Colon (tissue), 2 donors: ENCODE results near the gene ABCF3.

ENCODE experiments used
- FAIRE-seq: peaks from 2 replicates; lab custom pipeline; 2012; peaks lifted over from hg19 to GRCh38; lab: Jason Lieb, UNC
- donor health status: control.
- donor health status: control.

Gene ABCF3

GRCh38 chr3:184167786-184168185, 18.2 kb upstream of the ABCF3 start:
- FAIRE-seq, result no peak

- no peak for FAIRE-seq
These were observed 17.5 kb upstream of the ABCF3 start for GRCh38 chr3:184168363-184169120.

GRCh38 chr3:184169896-184170875, 15.8 kb upstream of the ABCF3 start:
- no peak for FAIRE-seq

- FAIRE-seq, result no peak
These were observed 14.4 kb upstream of the ABCF3 start for GRCh38 chr3:184171562-184171961.

GRCh38 chr3:184172681-184173373, 13.2 kb upstream of the ABCF3 start:
- FAIRE-seq, result no peak

GRCh38 chr3:184173374-184173722, 12.7 kb upstream of the ABCF3 start:
- FAIRE-seq, result no peak

GRCh38 chr3:184174284-184174645, 11.7 kb upstream of the ABCF3 start:
- no peak for FAIRE-seq

GRCh38 chr3:184174646-184175492, 11.1 kb upstream of the ABCF3 start, which contains the start of gene AP2M1:
Gene AP2M1, plus strand, starts transcription at chr3:184174855. Its CDS starts 2,139 bp downstream, at chr3:184176994.
- no peak for FAIRE-seq

GRCh38 chr3:184175506-184175905, 10.5 kb upstream of the ABCF3 start:
- no peak for FAIRE-seq

- FAIRE-seq, result no peak
These were observed 10.0 kb upstream of the ABCF3 start for GRCh38 chr3:184175981-184176376.

GRCh38 chr3:184176377-184177330, 9.3 kb upstream of the ABCF3 start:
- FAIRE-seq, result no peak

GRCh38 chr3:184177331-184177731, 8.7 kb upstream of the ABCF3 start:
- FAIRE-seq, result no peak

- no peak for FAIRE-seq
These were observed 8.2 kb upstream of the ABCF3 start for GRCh38 chr3:184177767-184178306.

GRCh38 chr3:184178521-184179138, 7.4 kb upstream of the ABCF3 start:
- FAIRE-seq, result no peak

- no peak for FAIRE-seq
These were observed 5.8 kb upstream of the ABCF3 start for GRCh38 chr3:184180165-184180564.

GRCh38 chr3:184181596-184181995, 4.4 kb upstream of the ABCF3 start:
- FAIRE-seq, result no peak

GRCh38 chr3:184183679-184184078, 2.3 kb upstream of the ABCF3 start:
- no peak for FAIRE-seq

- FAIRE-seq, result no peak
These were observed 1.3 kb upstream of the ABCF3 start for GRCh38 chr3:184184546-184185230.
